Stimulated activated CD4-positive, alpha-beta T cell treated with anti-CD3 and anti-CD28 coated beads, Interleukin-15, amount 100 ng/mL, for 1 hour (primary cell): ENCODE results near the gene MDH1B.
"Not testable (repeated sequence)": the region's sequence is repeated elsewhere in the genome, so short reads cannot be mapped to it uniquely, and the experiment has no call there.

ENCODE experiments used
- DNase-seq, 2 donors: peaks; one replicate each; pipeline ENCODE4 v3.0.0-alpha.2; 2020; ENCODE audit warnings: low read depth in 1 of 2, low spot score in 1 of 2

MDH1B gene

DNA sequence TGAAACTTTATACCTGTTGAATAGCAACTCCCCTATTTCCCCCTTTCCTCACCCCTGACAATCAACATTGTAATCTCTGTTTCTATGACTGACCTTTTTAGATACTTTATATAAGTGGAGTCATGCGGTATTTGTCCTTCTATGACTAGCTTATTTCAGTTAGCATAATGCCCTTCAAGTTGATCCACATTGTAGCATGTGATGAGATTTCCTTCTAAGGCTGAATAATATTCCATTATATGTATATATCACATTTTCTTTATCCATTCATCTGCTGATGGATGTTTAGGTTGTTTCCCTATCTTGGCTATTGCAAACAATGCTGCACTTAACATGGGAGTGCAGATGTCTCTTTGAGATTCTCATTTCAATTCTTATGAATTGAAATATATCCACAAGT lies 9.7 kb upstream of the MDH1B start:
- DNase-seq = no peak

DNA sequence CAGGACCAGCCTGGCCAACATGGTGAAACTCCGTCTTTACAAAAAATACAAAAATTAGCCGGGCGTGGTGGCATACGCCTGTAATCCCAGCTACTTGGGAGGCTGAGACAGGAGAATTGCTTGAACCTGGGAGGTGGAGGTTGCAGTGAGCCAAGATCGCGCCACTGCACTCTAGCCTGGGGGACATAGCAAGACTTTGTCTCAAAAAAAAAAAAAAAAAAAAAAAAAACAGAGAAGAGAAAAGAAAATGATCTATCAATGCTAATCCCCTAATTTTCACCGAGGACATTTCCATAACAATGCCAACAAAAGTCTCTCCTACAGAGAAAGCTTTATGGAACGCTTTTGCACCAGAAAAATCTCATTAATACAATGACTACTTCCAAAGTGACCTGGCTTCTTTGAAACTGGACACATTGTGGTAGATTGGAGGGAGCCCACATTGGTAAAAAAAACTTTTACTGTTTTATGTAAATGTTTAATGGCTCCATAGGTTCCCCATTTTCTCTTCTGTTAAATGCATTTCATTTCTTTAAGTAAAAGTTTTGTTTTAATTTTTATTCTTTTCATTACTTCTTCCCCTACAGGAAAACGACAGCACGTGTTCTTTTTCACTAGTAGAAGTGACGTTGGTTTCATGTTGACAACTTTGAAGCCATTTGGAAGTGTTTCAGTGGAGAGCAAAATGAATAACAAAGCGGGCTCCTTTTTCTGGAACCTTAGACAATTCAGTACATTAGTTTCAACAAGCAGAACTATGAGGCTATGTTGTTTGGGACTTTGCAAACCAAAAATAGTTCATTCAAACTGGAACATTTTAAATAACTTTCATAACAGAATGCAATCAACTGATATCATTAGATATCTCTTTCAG lies 1.2 kb upstream of the MDH1B start:
- DNase-seq = no peak

DNA sequence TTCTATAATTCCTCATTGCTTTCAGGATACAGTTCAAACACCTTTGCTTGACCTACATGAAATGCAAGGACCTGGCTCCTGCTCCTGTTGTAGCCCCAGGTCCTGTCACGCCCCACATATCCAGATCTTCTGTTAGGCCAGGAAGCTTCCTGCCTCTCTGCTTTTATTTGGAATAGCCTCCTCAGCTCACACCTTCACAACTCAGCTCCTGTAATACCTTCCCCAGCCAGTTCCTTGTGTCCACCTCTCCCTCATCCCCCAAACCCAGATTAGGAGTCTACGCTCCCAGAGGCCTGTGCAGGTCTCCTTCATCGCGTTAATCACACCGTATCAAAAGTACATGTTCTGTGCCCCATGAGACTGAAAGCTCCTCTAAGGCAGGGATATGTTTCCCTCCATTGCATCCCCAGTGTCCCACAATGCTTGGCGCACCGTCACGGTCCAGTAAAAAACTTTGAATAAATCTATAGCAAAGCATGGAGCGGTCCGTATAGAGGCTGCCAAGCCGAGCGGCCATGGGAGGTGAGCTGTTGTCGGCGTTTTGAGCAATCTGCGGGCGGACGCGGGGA lies 371 bp downstream of the MDH1B start:
- DNase-seq = no peak

DNA sequence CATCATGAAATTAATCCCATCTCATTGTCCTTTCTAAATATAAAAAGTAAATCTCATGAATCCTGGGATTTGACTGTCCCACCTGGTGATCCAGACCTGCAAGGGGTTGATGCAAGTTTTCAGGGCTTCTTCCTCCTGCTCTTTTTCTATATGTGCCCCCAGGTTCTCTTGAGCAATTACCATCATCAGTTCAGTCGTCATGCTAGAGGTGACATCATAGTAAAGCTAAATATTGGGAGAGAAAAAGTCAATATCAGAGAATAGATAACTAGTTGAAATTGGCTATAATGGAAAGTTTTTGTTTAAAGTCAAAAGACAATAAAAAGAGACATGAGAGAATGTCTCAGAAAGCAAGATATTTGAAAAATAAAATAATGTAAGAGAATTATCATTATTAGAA lies 8.3 kb downstream of the MDH1B start:
- DNase-seq = no peak

DNA sequence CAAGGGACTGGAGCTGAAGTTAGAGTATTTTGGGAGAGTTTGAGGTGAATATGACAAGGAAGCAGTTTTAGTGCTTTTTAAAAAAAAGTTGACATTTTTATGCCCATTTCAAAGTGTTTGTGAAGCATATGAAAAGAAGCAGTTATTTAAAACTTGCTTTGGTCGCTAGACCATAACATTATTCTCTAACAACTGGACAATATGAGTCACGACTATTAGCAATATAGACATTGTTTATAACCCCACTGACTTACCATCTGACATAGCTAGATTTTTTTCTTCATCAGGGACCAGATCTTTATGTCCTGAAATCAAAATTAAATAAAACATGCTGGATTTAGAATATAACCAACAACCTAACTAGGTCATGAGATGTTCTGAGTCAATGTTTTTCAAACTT lies 24.3 kb downstream of the MDH1B start:
- DNase-seq = no peak

DNA sequence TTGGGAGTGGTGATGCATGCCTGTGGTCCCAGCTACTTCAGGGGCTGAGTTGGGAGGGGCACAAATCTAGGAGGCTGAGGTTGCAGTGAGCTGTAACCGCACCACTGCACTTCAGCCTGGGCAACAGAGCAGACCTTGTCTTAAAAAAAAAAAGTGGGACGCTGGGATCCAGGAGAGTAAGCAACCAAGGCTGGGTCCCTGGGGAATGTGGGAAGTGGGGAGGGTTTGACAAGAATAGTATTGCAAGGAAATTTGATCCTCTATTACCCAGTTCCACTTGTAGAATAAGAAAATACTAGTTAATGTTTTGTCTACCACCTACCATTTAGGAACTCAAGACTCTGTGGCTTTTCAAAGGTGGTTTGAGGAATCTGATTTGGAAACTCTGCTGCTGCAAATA lies 25.9 kb downstream of the MDH1B start:
- DNase-seq = no peak

DNA sequence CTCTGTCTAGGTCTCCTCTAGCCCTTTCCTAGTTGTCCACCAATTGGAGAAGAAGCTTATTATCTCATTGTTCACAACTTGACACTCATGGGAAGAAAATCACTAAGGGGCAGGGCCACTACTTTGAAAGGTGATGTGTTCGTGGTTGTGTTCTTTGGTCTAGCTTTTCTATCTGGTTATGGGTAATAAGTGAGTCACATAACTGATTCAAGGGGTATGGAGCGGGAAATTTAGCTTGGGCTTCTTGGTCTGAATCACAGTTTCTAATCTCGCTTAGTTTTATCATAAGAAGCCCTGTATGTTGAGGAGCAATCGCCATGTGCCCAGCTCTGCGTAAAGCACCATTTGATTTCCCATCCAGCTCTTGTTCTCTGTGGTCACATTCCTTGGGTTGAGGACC lies 28.2 kb downstream of the MDH1B start:
- DNase-seq = no peak

DNA sequence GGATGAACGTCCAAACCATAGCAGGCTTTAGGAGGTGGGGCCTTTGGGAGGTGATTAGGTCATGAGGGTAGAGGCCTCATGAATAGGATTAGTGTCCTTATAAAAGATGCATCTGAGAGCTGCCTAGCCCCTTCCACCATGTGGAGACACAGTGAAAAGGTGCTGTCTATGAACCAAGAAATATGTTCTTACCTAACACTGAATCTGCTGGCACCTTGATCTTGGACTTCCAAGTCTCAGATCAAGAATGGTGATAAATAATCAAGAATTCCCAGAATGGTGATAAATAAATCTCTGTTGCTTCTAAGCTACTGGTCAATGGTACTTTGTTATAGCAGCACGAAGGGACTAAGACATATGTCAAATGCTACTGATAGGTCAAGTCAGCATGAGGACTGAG lies 31.8 kb downstream of the MDH1B start:
- no peak for DNase-seq

DNA sequence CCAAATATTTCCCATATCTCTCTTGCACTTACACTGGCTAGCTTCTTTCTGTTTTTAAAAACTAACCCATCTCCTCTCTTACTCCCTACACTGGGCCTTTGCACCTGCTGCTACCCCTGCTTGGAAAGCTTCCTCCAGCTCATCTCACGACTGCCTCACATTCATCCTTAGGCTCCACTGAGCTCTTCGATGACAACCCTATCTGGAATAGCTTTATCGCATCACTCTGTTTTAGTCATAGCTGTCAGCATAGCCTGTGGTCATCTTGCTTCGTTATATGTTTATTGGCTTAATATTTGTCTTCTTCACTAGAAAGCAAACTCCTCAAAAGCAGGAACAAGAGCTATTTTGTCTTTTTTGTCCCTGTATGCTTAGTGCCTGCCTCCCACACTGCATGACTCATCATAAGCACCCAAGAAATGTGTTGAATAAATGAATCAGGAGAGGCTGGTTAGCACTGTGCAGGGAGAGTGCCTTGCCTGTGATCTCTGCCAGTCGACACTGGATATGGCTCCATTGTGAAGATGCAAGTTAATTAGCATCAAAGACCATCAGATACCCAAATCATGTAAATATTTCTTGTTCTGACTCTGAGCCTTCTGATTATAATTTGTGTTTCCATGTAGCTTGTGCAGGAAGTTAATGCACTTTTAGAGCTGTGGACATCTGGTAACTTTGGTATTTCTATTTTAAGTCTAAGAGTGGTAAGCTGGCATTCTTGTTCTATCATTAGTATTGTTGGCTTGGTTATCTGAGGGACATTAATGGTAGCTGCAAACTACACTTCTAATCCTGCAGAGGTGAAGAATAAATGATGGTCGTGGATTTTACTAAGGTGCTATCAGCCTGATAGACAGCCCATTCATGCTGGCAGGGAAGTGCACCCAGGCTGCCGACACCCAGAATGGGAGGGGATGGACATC lies 36.6 kb downstream of the MDH1B start:
- no peak for DNase-seq

DNA sequence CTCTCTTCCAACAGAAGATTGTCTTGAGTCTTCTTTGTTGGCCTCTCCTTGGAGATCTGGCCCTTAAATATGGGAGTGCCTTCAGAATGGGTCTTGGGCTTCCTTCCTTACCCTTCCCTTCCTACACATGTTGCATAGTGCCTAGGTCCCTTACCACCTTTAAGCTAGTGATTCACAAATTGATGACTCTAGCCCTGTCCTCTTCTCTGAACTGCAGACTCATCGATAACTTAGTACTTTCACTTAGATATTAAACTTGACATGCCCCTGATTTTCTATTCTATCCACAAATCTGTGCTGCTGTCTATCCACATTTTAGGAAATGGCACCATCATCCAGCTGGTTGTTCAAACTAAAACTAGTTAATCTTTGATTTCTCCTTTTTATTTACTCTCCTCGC lies 37.8 kb downstream of the MDH1B start:
- DNase-seq = no peak

DNA sequence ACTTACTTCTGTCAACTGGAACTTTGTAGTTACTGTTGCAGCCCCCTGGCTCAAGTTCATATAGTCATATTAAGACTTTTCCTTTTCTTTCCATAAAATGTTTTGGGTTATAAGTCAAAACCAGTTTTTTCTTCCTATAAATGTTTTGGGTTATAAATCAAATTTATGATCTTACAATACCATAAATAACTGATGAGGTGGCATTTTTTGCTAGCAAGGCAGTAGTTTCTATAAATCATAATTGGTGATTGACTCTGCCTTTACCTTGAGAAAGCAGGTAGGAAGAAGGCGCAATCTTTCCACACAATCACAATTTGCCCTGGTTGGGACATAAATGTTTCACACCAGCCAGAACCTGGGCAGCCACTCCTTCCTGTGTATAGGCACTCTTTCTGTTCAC lies 41.8 kb downstream of the MDH1B start:
- DNase-seq = no peak

DNA sequence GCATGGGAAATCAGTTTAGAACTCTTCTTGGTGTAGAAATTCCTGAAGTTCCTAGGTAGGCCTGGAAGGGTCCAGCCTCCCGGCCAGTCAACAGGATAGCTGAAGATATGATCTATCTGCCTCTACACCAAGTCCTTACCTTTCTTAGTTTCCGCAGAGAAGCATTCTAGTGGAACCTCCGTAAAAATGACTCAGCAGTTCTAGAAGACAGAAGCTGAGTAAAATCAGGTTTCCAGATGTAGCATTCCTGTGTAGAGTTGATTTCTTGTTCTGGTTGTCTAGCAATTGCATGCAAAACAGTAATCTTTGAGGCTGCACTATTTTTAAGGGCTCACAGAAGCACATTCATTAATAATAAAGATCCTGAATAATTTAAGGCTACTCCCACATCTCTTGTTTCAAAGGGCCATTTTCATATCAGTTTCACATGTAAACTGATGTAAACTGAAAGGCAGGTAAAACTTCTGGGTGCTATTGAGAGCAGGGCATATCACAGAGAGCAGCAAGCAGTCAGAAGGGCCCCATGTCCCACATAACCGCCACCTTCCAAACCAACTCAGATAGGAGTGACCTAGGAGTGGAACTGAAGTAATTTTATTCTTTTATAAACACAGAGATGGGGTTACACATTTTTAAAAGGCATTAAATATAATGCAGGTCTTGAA lies 43.7 kb downstream of the MDH1B start:
- no peak for DNase-seq

DNA sequence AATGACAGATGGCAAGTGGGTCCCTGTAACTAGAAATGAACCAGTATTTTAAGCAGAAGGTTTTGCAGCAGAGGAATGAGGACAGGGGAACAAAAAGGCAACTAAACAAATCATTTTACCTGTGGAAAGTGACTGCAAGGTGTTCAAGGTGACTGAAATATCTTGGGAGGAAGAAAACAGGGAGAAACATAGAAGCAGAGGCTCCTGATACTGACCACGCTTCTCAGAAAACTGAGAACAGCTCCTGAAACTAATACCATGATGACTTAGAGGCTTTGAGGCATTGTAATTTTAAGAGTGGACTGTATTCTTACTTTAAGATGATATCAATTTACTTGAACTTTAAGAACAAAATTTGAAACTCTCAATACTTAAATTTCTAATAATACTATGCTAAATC lies 46.8 kb downstream of the MDH1B start, which contains the start of gene DYTN:
DYTN (minus strand) TSS at position 101 of the 400 bp plus-strand sequence. CDS start 117 bp downstream, outside the sequence.
- no peak for DNase-seq

DNA sequence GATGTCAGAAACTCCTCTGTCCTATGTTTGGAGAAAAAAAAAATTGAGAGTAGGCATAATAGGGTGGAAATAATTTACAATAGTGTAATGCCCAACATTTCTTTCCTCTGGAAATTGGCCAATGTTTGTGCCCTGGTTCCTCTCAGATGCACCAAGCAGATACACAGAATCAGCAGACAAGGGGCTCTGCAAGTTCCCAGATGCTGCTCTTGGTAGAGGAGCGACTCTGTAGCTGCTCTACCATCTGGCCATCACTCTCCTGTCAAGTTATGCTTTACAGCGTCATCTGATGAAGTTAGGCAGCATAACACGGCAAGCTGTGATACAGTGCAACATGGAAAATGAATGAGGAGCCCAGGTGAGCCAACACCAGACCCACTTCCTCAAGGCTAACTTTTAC lies 48.5 kb downstream of the MDH1B start:
- no peak for DNase-seq

DNA sequence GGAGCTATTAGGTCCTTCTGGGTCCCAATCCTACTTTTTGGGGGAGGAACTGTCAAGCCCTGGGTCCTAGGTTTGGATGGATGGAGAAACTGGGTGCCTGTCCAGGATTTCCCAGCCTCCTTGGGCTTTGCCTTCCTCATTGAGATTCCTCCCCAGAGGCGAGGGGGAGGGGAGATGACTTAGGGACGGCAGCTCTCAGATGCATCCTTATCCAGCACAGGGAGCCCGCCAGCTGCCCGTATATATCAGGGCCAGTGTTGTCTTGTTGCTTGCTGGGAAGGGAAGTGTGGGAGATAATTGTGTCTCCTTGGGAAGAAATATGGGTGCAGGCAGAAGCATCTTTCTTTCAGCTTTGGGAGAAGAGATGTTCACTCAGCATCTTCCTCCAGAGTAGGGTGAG lies 49.9 kb downstream of the MDH1B start:
- DNase-seq = not testable (repeated sequence)

DNA sequence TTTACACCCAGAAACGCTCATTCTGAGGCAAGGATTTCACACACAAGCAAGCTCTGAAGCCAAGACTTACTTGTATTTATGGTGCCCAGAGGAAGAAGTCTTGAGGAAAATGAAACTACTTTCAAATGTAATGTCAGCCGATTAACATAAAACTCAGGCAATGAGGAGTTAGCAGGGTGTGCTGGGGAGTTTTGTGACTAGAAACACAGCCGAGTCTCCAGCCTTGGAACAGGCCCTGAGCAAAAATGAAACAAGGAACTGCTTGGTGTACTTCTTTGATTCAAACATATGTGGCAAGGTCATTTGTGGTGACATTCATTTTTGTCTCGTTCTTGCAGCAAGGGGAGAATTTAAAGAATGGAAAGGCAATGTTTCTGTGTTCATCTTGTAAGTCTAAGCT lies 51.4 kb downstream of the MDH1B start:
- DNase-seq = no peak

DNA sequence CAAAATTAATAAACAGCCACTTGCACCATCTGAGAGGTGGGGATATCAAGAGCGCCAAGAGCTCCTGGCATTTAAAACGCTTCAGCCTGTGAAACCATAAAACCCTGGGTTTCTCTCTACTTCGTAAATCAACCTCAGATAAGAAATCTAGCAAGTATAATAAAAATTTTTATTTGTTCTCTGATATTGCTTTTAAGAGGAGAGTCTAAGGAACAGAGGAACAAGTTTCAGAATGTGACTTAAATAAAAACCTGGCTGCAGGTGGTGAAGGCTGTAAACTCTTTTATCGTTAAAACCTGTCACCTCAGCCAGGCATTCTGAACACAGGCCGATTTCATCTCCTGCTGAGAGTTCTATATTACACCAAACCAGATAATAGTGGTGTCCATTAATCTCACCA lies 56.8 kb downstream of the MDH1B start:
- DNase-seq = no peak

DNA sequence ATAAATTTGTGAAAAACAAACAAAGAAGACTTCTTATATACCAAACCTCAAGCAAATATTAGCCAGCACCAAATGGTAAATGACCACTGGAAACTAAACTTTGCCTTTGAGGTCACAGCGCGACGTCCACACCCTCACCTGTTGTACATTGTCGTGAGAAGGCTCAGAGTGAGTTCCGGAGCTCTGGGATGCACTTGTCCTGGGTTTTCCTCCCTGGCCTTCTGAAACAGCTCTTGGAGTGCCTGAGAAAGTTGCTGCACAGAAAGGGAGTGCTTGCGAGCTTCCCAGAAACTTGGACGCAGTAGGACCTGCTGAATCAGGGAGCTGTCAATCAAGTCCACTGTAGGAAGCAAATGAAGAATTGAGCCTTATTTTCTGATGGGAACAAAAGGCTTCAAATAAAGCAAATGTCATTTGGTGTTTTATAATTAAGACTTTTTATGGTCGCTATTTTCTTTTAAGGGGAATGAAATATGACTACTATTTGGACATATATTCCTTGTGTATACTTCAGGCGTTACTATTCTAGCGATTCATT lies 57.9 kb downstream of the MDH1B start:
- DNase-seq = no peak

DNA sequence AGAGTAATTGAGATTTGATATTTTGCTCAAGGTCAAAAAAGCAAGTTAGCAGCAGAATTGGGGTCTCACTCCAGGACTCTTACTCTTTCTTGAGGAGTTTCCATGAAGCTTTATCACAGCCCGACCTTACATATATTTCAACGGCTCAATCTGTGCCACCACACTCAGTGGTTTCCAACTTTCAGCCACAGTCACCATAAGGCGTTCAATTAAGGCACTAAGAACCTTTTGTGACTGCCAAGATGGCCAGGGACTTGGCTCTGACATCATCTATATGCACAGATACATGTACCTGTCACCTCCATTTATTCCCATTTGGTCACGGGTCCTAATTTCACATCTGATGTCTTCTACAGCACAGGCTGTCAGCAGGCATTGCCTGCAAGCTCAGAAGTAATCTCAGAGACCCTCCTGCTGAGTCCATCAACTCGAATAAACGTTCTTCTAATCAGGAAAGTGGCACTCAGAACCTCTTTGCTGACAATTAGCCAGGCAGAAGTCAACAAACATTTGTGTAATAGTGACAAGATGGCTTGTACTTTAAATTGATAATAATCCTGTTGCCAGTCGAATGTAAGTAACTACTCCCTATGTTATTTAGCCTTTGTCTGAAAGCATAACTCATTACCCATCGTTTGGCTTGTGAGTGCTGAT lies 63.0 kb downstream of the MDH1B start:
- no peak for DNase-seq

DNA sequence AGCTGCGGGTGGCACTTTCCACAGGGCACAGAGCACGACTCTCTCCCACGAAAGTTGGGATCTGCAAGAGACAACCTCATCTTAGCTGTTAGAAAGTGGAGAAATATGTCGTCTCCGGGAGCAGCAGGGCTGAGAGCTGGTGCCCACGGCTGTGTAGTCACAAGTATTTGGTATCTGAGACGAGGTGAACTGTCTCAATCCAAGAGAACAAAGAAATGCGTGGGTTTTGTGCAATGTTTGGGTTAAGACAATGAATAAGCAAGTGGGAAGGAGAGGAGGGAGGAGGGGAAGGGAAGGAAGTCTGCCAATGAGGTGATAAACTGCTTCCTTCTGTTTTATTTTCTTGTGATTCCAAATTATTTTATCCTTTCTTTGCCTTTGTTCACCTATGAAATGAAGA lies 65.0 kb downstream of the MDH1B start:
- no peak for DNase-seq
